ENCODE results near the gene CRYL1.

The CRYL1 gene

GRCh38 chr13:20456737-20457136, 68.9 kb downstream of the CRYL1 start:
- Mint-ChIP-seq H3K4me1 (peaks cover 11% of the 10 kb centered on the region), H3K4me3 (no peak overlapping the region), H3K9me3 (peaks cover 3% of the 10 kb centered on the region), H3K27ac (no peak overlapping the region), H3K27me3 (ENCODE audit: low read depth, poor library complexity) (peaks cover 5% of the 10 kb centered on the region), H3K36me3 (ENCODE audit: low read depth) (no peaks in the 10 kb centered on the region)
- DNase-seq = no peak
- TF ChIP-seq CTCF (IDR thresholded peaks at IDR 0.05) = no peak

- H3K9me3 Mint-ChIP-seq = peaks cover 42% of the 10 kb centered on the region
- peaks cover 6% of the 10 kb centered on the region for H3K27me3 Mint-ChIP-seq (ENCODE audit: low read depth, poor library complexity)
- peaks cover 2% of the 10 kb centered on the region for H3K4me1 Mint-ChIP-seq
- H3K36me3 Mint-ChIP-seq (ENCODE audit: low read depth) = peaks cover 9% of the 10 kb centered on the region
- no peak overlapping the region for H3K27ac Mint-ChIP-seq
- DNase-seq = no peak
- no peak for TF ChIP-seq CTCF (IDR thresholded peaks at IDR 0.05)
- no peak overlapping the region for H3K4me3 Mint-ChIP-seq
These were observed 74.3 kb downstream of the CRYL1 start for GRCh38 chr13:20451397-20451796.

- Mint-ChIP-seq H3K36me3 (ENCODE audit: low read depth) (peaks cover 9% of the 10 kb centered on the region), H3K27ac (no peak overlapping the region), H3K4me1 (no peaks in the 10 kb centered on the region), H3K4me3 (no peak overlapping the region), H3K27me3 (ENCODE audit: low read depth, poor library complexity) (peaks cover 4% of the 10 kb centered on the region), H3K9me3 (peaks cover 54% of the 10 kb centered on the region)
- TF ChIP-seq CTCF (IDR thresholded peaks at IDR 0.05) = no peak
- DNase-seq = no peak
These were observed 77.2 kb downstream of the CRYL1 start for GRCh38 chr13:20448470-20448869.

- Mint-ChIP-seq H3K4me1 (no peaks in the 10 kb centered on the region), H3K27ac (no peak overlapping the region), H3K27me3 (ENCODE audit: low read depth, poor library complexity) (peaks cover 9% of the 10 kb centered on the region), H3K36me3 (ENCODE audit: low read depth) (peaks cover 9% of the 10 kb centered on the region), H3K4me3 (no peak overlapping the region), H3K9me3 (peaks cover 54% of the 10 kb centered on the region)
- no peak for TF ChIP-seq CTCF (IDR thresholded peaks at IDR 0.05)
- no peak for DNase-seq
These were observed 78.8 kb downstream of the CRYL1 start for GRCh38 chr13:20446900-20447299.

- no peak for DNase-seq
- no peak for TF ChIP-seq CTCF (IDR thresholded peaks at IDR 0.05)
- peaks cover 9% of the 10 kb centered on the region for H3K27me3 Mint-ChIP-seq (ENCODE audit: low read depth, poor library complexity)
- H3K9me3 Mint-ChIP-seq = peaks cover 54% of the 10 kb centered on the region
- H3K4me1 Mint-ChIP-seq = no peaks in the 10 kb centered on the region
- H3K4me3 Mint-ChIP-seq = no peak overlapping the region
- H3K27ac Mint-ChIP-seq = no peak overlapping the region
- peaks cover 9% of the 10 kb centered on the region for H3K36me3 Mint-ChIP-seq (ENCODE audit: low read depth)
These were observed 79.3 kb downstream of the CRYL1 start for GRCh38 chr13:20446405-20446804.

- DNase-seq = no peak
- TF ChIP-seq CTCF (IDR thresholded peaks at IDR 0.05) = no peak
- Mint-ChIP-seq H3K36me3 (ENCODE audit: low read depth) (peaks cover 2% of the 10 kb centered on the region), H3K27ac (no peak overlapping the region), H3K4me1 (no peaks in the 10 kb centered on the region), H3K9me3 (peaks cover 30% of the 10 kb centered on the region), H3K4me3 (no peak overlapping the region), H3K27me3 (ENCODE audit: low read depth, poor library complexity) (peaks cover 18% of the 10 kb centered on the region)
These were observed 82.8 kb downstream of the CRYL1 start for GRCh38 chr13:20442798-20443381.
